Measurements from ENCODE around the gene RHOB.

RHOB gene

DNA sequence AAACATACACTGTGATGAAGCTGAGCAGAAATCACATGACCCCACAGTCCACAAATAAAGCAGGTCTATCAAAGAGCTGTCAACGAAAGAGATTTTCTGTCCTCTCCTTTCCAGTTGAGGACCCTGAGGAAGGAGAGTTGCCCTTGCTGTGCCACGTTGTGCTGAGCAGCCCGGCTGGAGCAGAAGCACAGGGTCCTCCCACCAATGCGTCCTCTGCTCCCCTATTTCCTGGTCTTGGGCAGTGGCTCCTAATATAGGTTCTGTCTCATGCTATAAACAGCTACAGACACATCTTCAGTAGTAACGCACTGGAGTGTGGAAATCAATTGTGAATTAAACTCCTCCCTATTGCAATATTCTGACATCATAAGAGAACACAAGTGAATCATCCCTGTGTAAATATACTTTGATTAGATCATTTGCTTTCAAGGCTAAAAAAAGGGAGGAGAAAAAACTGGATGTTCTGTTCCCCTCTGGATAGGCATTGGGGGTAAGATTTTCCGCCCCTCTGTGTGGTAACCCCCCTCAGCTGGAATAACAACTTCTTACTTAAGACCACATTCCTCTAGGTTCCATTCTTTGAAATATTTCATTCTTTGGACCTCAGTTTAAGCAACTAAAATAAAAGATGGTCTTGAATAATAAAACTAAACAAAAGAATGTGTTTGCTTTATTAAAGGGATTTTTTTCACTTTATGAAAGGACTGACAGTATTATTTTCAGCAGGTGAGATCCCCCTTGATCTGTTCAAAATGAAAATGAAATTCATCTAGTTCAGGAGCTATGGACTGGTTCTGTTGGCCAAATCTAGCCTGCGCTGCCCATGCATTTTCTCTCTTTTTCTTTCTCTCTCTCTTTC lies 8.3 kb upstream of the RHOB start:
- peak; percentile 40 for DNase-seq

DNA sequence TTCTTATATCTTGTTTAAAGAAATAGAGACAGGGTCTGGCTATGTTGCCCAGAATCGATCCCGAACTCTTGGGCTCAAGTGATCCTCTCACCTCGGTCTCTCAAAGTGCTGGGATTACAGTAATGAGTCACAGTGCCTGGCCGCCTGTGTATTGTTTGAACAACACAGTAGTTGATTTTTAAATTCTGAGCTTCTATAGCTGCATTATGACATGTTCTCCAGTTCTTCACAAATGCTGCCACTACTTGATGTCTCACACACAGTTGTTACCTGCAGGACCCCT lies 7.7 kb upstream of the RHOB start:
- DNase-seq: no peak

DNA sequence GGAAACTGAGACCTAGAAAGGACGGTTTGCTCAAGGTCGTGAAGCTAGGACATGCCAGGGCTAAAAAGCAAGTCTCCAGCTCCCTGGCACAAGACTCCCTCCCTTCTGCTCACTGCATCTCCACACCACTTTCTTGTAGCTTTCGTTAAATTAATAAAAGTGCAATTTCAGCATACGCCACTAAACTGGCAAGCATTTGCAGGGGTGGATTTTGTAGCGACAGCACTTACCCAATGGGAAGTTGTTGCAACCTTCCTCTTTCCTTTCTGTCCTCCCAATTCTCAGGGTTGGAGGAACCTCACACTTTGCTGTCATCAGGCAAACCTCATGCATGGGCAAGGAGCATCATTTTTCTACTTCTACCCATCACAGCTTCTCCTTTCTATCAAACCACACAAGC lies 7.4 kb upstream of the RHOB start:
- DNase-seq: peak; percentile 53

DNA sequence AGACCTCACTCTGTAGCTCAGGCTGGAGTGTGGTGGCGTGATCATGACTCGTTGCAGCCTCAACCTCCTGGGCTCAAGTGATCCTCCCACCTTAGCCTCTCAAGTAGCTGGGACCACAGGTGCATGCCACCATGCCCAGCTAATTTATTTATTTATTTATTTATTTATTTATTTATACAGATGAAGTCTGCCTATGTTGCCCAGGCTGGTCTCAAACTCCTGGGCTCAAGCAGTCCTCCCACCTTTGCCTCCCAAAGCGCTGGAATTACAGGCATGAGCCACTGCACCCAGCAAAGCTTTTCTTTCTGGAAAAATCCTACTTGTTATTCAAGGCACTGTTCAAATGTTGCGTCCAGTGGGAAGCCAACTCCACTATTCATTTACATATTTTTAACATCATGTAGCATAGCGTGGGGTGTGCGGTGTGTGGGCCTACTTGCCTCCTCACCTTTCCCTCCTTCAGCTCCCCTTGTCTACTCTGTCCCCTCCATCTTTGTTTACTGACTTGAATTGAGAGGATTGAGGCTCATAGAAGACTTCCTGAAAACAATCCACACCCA lies 6.8 kb upstream of the RHOB start:
- no peak for DNase-seq

DNA sequence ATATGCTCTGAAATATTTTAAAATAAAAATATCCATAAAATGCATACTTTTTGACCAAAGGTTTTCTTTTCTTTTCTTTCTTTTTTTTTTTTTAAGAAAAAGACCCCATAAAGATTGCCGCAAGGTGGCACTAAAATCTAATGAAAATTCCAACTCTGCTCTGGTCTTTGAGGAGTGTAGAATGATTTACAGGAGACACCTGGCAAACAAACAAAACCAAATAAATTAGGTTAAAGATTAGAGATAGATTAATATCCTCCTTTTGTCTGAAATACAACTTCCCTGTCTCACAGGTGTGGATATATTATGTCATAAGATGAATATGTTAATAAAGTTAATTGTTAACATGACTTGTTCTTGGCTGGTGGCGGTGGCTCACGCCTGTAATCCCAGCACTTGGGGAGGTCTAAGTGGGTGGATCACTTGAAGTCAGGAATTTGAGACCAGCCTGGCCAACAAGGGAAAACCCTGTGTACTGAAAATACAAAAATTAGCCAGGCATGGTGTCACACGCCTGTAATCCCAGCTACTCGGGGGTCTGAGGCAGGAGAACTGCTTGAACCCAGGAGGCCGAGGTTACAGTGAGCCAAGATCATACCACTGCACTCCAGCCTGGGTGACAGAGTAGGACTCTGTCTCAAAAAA lies 3.5 kb upstream of the RHOB start:
- DNase-seq: no peak

GRCh38 chr2:20444101-20444992 lies 2.5 kb upstream of the RHOB start:
- no peak for DNase-seq

DNA sequence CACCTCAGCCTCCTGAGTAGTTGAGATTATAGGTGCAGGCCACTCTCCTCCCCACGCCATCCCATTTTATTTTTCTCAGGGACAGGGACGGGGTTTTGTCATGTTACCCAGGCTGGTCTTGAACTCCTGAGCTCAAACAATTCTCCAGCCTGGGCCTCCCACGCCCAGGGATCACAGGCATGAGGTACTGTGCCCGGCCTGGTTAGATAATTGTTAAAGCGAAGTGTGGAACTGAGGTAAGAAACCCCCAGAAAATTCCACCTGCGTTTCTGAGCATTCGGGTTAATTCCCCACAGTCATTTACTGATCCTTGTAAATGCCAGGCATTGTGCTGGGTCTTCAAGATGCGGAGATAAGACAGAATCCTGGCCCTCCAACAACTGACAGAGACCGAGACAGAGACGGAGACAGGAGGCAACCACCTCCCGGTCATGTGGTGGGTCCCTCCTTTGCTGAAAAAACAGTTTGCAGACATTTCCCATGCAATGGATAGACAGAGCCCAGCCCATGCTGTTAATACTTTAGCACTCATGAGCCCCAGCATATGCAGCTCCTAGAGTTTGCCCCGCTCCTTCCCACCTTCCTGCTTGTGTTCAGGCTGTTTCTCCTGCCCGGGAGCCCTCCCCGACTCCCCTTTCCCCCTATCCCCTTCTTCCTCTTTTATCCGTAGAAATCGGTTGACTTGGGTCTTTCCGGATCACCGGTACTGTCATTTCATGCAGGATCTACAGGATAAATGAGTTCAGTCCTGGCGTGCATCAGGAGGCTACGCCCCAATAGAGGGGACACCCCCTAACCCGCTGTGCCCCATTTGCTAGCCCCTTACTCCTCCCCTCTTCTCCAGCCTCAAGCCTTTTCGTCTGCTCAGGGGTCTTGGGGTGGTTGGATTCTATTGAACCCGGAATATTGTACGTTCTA lies 1.6 kb upstream of the RHOB start:
- no peak for DNase-seq

GRCh38 chr2:20446255-20446916 lies 488 bp upstream of the RHOB start:
- DNase-seq: no peak

DNA sequence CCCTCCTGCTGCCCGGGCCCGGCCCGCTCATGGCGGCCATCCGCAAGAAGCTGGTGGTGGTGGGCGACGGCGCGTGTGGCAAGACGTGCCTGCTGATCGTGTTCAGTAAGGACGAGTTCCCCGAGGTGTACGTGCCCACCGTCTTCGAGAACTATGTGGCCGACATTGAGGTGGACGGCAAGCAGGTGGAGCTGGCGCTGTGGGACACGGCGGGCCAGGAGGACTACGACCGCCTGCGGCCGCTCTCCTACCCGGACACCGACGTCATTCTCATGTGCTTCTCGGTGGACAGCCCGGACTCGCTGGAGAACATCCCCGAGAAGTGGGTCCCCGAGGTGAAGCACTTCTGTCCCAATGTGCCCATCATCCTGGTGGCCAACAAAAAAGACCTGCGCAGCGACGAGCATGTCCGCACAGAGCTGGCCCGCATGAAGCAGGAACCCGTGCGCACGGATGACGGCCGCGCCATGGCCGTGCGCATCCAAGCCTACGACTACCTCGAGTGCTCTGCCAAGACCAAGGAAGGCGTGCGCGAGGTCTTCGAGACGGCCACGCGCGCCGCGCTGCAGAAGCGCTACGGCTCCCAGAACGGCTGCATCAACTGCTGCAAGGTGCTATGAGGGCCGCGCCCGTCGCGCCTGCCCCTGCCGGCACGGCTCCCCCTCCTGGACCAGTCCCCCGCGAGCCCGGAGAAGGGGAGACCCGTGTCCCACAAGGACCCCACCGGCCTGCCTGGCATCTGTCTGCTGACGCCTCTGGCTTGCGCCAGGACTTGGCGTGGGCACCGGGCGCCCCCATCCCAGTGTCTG lies 767 bp downstream of the RHOB start:
- DNase-seq: no peak

DNA sequence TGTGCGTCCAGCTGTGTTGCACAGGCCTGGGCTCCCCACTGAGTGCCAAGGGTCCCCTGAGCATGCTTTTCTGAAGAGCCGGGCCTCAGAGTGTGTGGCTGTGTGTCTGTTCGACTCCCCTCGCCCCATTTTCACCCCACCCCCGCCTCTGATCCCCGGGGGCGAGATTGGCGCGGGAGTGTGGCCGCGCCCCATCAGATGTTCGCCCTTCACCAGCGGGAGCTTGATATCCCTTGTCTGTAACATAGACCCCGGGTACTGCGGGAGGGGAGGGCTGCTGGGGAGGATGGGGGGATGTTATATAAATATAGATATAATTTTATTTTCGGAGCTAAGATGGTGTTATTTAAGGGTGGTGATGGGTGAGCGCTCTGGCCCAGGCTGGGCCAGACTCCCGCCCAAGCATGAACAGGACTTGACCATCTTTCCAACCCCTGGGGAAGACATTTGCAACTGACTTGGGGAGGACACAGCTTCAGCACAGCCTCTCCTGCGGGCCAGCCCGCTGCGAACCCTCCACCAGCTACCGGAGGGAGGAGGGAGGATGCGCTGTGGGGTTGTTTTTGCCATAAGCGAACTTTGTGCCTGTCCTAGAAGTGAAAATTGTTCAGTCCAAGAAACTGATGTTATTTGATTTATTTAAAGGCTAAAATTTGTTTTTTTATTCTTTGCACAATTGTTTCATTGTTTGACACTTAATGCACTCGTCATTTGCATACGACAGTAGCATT lies 1.5 kb downstream of the RHOB start:
- DNase-seq: no peak

DNA sequence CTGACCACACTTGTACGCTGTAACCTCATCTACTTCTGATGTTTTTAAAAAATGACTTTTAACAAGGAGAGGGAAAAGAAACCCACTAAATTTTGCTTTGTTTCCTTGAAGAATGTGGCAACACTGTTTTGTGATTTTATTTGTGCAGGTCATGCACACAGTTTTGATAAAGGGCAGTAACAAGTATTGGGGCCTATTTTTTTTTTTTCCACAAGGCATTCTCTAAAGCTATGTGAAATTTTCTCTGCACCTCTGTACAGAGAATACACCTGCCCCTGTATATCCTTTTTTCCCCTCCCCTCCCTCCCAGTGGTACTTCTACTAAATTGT lies 2.1 kb downstream of the RHOB start:
- DNase-seq: no peak

DNA sequence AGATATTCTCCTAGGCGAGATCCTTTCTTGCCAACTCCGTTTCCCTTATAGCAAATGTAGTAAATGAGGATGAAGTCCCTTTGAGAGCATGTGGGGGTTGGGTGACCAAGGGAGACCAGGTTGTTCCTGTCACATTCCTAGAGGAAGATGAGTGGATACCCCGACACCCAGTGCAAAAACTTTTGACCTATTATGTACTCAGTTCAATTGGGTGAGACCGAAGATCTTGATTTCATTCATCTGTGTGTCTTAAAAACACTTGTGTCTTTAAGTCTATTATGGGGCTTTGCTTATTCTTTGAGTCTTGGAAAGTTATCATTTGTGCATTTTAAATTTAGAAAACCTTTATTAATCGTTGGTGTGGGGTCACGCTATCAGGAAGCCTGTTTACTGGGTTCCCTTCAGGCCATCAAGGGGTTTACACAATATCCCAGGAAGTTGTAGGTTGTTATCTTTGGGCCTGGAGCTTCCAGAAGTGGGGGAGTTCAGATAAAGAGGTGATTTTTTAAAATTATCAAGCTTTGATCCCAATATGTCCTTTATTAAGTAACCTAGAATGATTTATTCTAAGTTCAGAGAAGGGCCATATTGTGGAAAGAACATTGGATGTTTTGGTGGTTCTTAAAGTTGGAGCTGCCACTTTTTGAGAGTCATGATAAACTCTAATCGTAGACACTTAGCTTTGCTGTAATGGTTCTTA lies 2.8 kb downstream of the RHOB start:
- DNase-seq: no peak

GRCh38 chr2:20450201-20450999 lies 3.5 kb downstream of the RHOB start:
- no peak for DNase-seq

DNA sequence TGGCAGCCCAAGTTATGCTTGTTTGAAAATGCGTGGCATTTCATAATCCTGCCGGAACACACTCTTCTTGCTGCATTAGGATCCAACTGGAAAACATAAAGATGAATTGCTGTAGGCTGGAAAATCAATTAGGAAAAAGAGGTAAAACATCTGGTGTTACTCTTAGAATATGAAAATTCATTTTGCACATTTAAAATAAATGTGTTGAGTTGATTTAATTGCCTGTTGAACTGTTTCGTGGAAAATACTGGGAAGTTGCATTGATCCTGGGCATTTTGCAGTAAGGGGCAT lies 4.1 kb downstream of the RHOB start:
- no peak for DNase-seq

DNA sequence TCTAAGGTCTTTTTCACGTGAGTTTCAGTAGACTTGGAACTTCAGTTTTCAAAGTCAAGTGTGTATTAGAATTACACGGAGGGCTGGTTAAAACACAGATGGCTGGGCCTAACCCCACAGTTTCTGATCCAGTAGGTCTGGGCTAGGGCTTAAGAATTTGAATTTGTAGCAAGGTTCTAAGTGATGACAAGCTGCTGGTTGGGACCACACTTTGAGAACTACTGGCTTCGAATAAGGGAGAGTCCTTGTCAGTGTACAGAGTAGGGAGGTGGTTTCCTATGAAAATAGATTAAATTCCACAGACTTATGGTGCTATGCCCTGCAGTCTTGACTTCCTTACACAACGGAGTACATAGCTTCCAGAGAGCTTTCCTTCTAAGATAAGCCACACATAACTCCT lies 4.5 kb downstream of the RHOB start:
- DNase-seq: no peak

DNA sequence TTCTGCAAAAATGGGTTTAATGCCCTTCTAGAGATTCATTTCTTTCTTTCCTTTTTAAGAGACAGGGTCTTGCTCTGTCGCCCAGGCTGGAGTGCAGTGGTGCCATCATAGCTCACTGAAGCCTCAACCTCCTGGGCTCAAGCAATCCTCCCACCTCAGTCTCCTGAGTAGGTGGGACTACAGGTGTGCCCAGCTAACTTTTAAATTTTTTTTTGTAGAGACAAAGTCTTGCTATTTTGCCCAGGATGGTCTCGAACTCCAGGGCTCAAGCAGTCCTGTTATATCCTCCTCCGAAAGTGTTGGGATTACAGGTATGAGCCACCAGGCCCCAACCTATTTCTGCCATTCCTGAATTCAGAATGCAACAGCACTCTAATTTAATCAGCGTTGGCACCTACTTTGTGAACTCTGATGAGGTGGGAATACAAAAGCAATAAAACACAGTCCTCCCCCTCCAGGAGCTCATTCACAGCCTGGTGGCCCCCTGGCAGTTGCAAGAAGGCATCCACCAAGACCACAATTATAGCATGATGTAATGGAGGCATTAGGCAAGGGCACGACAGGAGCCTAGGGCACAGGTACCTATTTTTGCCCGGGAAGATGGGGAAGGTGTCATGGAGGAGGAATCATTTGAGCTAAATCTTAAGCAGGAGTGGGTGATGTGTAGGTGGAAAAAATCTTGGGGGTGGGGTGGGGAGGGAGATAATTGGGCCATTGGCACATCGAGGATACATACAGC lies 5.1 kb downstream of the RHOB start:
- DNase-seq: no peak

DNA sequence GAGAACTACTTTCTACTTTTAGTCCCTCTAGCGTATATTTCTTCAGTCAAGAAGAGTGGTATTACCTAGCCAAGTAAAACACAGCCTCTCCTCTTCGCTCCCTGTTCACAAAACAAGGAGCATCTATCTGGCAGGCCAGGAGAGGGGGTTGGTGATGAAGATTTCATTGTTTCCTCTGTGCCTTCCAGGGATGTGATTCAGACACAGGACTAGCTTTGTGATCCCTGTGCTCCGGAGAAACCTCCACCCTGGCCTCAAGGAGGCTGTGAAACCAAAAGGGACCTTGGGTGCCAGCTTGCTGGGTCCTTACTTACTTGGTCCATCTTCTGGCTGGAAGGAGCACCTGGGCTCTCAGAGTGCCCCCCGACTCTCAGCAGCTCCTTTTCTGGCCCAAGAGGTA lies 5.7 kb downstream of the RHOB start:
- DNase-seq: no peak

- DNase-seq: no peak
These were observed 6.2 kb downstream of the RHOB start for GRCh38 chr2:20453087-20453486.

Measured in CD4-positive, alpha-beta T cell treated with Interferon gamma for 1 hour (primary cell).